HL-60 (cell line): ENCODE data around the gene SDE2.

Experiments used
- CTCF ChIP-seq: IDR thresholded peaks from one replicate; pipeline ENCODE4 v1.5.1; 2011; ENCODE audit warnings: low read length, control low read depth, inconsistent platforms; ENCODE audit not compliant: insufficient read depth
- GABPA ChIP-seq: IDR thresholded peaks from 2 replicates; pipeline ENCODE4 v1.6.1; 2012; ENCODE audit warnings: low read depth

- no peak for TF ChIP-seq CTCF
- TF ChIP-seq GABPA: no peak
These were observed 39.5 kb upstream of the SDE2 start for GRCh38 chr1:226038661-226039060.
